Bone marrow (tissue), 2 donors: ENCODE results near the gene HOXC11.

Experiments used
- DNase-seq, 2 donors: peaks; one replicate each; lab custom pipeline; 2025; lab: John Stamatoyannopoulos, UW

Gene HOXC11

GRCh38 chr12:53973236-53974042 is 513 bp downstream of the HOXC11 start:
- DNase-seq, result no peak

- DNase-seq, result peak in 1 of 2 donors; percentile 41
Observed at GRCh38 chr12:53974084-53975063, 1.4 kb downstream of the HOXC11 start, which contains the start of gene HOTAIR. Gene HOTAIR (minus strand): TSS chr12:53974954.

GRCh38 chr12:53975064-53975471 is 2.1 kb downstream of the HOXC11 start:
- DNase-seq, result no peak

- DNase-seq, result no peak
Observed at GRCh38 chr12:53975479-53976152, 2.7 kb downstream of the HOXC11 start.

- DNase-seq, result no peak
Observed at GRCh38 chr12:53976172-53976822, 3.4 kb downstream of the HOXC11 start.

GRCh38 chr12:53976823-53977595 is 4.1 kb downstream of the HOXC11 start:
- no peak for DNase-seq

GRCh38 chr12:53977596-53978445 is 4.9 kb downstream of the HOXC11 start:
- DNase-seq, result no peak

GRCh38 chr12:53978477-53979356 is 5.8 kb downstream of the HOXC11 start:
- DNase-seq, result no peak

- DNase-seq, result no peak
Observed at GRCh38 chr12:53980104-53980801, 7.3 kb downstream of the HOXC11 start.

GRCh38 chr12:53980802-53981496 is 8.0 kb downstream of the HOXC11 start:
- DNase-seq, result no peak

- no peak for DNase-seq
Observed at GRCh38 chr12:53981634-53982565, 9.0 kb downstream of the HOXC11 start.

- DNase-seq, result no peak
Observed at GRCh38 chr12:53982648-53983567, 10.0 kb downstream of the HOXC11 start.

- DNase-seq, result no peak
Observed at GRCh38 chr12:53983568-53983949, 10.6 kb downstream of the HOXC11 start.

- no peak for DNase-seq
Observed at GRCh38 chr12:53983950-53984572, 11.1 kb downstream of the HOXC11 start.
